ENCODE measurements around the gene PZP. TPM values are rescaled to one million over a fixed set of nuclear protein-coding genes. Genes with fewer than 3 reads are reported as not detected.
"Not testable (repeated sequence)": the region's sequence is repeated elsewhere in the genome, so short reads cannot be mapped to it uniquely, and the experiment has no call there.

PZP gene
- 1 to 10 TPM in 1 of 2 donors, under 1 TPM in 1; 0.38 to 1.4 TPM for total RNA-seq
- polyA plus RNA-seq (ENCODE audit: insufficient read length in 6 of 6) = 1 to 10 TPM; 1.4 to 3.3 (median 2.6) TPM
- long read RNA-seq, donor 1 = 0 reads
- long read RNA-seq, donor 2 = 0 reads
- long read RNA-seq, donor 3 = 0 reads
- long read RNA-seq, donor 4 = 0 reads
- long read RNA-seq, donor 5 = 0 reads
- long read RNA-seq, donor 6 = 0 reads
- long read RNA-seq, donor 7 = 0 reads
- long read RNA-seq, donor 8 = 0 reads
- long read RNA-seq, donor 9 = 0 reads
- long read RNA-seq, donor 10 = 0 reads
- long read RNA-seq, donor 11 = 0 reads
- long read RNA-seq, donor 12 = 0 reads

GRCh38 chr12:9208229-9208628 is at the start of gene PZP:
TSS of gene PZP (minus strand) at chr12:9208395. CDS start at chr12:9208341, 54 bp downstream.
- TF ChIP-seq CTCF (IDR thresholded peaks at IDR 0.05) = no peak
- Histone ChIP-seq H3K4me1 (no peaks in the 10 kb centered on the region), H3K4me3 (no peak within 1 kb of the TSS), H3K36me3 (no peaks in the 10 kb centered on the region), H3K27ac (no peak within 1 kb of the TSS), H3K27me3 (no peaks in the 10 kb centered on the region), H3K9me3 (no peaks in the 10 kb centered on the region)
- DNase-seq (no peak), ATAC-seq (no peak)
- intact Hi-C loops (cut with DNase I) = no loop called here

GRCh38 chr12:9256758-9257405 is 48.7 kb upstream of the PZP start:
- H3K27me3 ChIP-seq = no peaks in the 10 kb centered on the region
- no peak overlapping the region for H3K4me3 ChIP-seq
- H3K4me1 ChIP-seq = no peaks in the 10 kb centered on the region
- intact Hi-C loops (cut with DNase I) = no loop called here
- H3K36me3 ChIP-seq = no peaks in the 10 kb centered on the region
- no peaks in the 10 kb centered on the region for H3K9me3 ChIP-seq
- ATAC-seq (no peak), DNase-seq (no peak)
- TF ChIP-seq CTCF (IDR thresholded peaks at IDR 0.05) = no peak
- no peak overlapping the region for H3K27ac ChIP-seq

GRCh38 chr12:9256341-9256740 is 48.1 kb upstream of the PZP start:
- intact Hi-C loops (cut with DNase I) = no loop called here
- H3K27me3 ChIP-seq = no peaks in the 10 kb centered on the region
- no peak overlapping the region for H3K4me3 ChIP-seq
- DNase-seq (no peak), ATAC-seq (no peak)
- H3K4me1 ChIP-seq = no peaks in the 10 kb centered on the region
- H3K27ac ChIP-seq = no peak overlapping the region
- H3K9me3 ChIP-seq = no peaks in the 10 kb centered on the region
- no peak for TF ChIP-seq CTCF (IDR thresholded peaks at IDR 0.05)
- H3K36me3 ChIP-seq = no peaks in the 10 kb centered on the region

GRCh38 chr12:9255837-9256236 is 47.6 kb upstream of the PZP start:
- Histone ChIP-seq H3K4me3 (no peak overlapping the region), H3K36me3 (no peaks in the 10 kb centered on the region), H3K9me3 (no peaks in the 10 kb centered on the region), H3K27me3 (no peaks in the 10 kb centered on the region), H3K27ac (no peak overlapping the region), H3K4me1 (no peaks in the 10 kb centered on the region)
- no peak for DNase-seq
- no peak for ATAC-seq
- TF ChIP-seq CTCF (IDR thresholded peaks at IDR 0.05) = no peak
- intact Hi-C loops (cut with DNase I) = no loop called here

- DNase-seq = no peak
- no peak for TF ChIP-seq CTCF (IDR thresholded peaks at IDR 0.05)
- intact Hi-C loops (cut with DNase I) = no loop called here
- no peak for ATAC-seq
- no peak overlapping the region for H3K4me3 ChIP-seq
- no peaks in the 10 kb centered on the region for H3K36me3 ChIP-seq
- H3K4me1 ChIP-seq = no peaks in the 10 kb centered on the region
- H3K27ac ChIP-seq = no peak overlapping the region
- no peaks in the 10 kb centered on the region for H3K27me3 ChIP-seq
- H3K9me3 ChIP-seq = no peaks in the 10 kb centered on the region
Observed at GRCh38 chr12:9253464-9253863, 45.3 kb upstream of the PZP start.

GRCh38 chr12:9252791-9253190 is 44.6 kb upstream of the PZP start:
- H3K27ac ChIP-seq; H3K4me1 ChIP-seq; DNase-seq; intact Hi-C loops (cut with DNase I); ATAC-seq; H3K36me3 ChIP-seq; H3K27me3 ChIP-seq; H3K9me3 ChIP-seq; H3K4me3 ChIP-seq: not testable (repeated sequence)
